Epithelial cell of alveolus of lung (primary cell): Measurements from ENCODE around the gene DLX1. TPM values are rescaled to one million over a fixed set of nuclear protein-coding genes. Genes with fewer than 3 reads are reported as not detected.

Source experiments
- total RNA-seq: library from RNA; depleted of rRNA; stranded (reverse); fragments of >200 nt; gene quantifications from 2 replicates; pipeline ENCODE4 v1.2.1, GENCODE V29; 2015

Gene DLX1
- total RNA-seq: not detected in 2 replicates

DNA sequence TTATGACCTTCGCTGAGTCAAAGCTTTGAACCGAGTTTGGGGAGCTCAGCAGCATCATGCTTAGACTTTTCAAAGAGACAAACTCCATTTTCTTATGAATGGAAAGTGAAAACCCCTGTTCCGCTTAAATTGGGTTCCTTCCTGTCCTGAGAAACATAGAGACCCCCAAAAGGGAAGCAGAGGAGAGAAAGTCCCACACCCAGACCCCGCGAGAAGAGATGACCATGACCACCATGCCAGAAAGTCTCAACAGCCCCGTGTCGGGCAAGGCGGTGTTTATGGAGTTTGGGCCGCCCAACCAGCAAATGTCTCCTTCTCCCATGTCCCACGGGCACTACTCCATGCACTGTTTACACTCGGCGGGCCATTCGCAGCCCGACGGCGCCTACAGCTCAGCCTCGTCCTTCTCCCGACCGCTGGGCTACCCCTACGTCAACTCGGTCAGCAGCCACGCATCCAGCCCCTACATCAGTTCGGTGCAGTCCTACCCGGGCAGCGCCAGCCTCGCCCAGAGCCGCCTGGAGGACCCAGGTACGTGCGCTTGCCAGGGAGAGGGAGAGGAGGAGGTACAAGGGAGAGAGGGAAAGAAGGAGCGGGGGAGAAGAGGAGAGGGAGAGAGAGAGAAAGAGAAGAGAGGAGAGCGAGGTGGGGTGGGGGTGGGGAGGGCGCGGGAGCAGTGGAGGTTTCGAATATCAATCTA, at the start of gene DLX1:
TSS of gene DLX1 (plus strand) at position 48 of the 700 bp plus-strand sequence. CDS start at position 219, 171 bp downstream.

DNA sequence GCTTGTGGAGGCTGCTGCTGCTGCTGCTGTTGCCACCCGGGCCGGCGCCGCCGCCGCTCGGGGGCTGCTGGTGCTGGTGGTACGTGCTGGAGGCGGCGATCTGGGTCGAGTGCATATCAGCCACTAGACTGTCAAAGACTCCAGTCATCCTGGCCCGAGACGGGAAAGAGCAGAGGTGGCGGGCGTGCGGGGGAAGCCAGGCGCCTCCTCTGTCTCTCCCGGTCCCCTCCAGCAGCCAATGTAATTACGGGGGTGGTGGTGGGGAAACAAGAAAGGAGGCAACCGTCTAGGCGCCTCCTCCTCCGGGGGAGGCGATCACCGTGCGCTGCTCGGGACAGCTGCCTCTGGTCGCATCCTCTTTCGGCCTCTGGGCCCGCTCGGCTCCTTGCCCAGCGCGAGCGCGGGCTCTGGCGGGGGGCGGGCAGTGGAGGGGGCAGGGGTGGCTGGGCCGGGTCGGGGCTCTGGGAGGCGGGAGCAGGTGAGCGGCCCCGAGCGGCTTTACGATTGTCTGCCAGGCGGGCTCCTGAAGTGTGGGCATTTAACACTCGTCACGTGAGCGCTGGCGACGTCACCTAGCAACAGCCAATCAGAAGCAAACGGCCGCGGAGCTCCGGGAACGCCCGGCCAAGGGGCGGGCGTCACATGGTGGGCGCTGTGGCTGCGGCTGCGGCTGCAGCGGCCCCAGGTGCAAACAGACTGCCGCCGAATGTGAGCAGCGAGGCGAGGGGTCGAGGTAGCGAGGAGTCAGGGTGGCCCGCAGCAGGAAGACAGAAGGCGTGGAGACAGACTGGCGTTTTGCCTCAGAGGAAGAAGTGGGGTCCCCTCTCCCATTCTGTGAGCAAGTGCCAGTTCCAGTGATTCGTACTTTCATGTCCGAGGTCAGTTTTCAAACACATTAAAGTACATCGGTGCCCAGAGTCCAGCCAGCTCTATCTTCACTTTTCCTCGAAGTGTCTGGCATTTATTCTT, 17.4 kb downstream of the DLX1 start, which contains the start of gene DLX2:
TSS of gene DLX2 (minus strand) at position 510 of the 969 bp plus-strand sequence. CDS start at position 148, 362 bp downstream.

Other genes starting within 250 kb of the DLX1 start
- 14.5 and 16.2 TPM in 2 replicates for gene SLC25A12, start 191.3 kb upstream of the DLX1 start, total RNA-seq
- 26.7 and 37.4 TPM in 2 replicates for gene HAT1, start 163.0 kb upstream of the DLX1 start, total RNA-seq
- gene METAP1D, start 85.6 kb upstream of the DLX1 start, total RNA-seq: 3.4 and 6.3 TPM in 2 replicates
- gene DLX2, start 17.4 kb downstream of the DLX1 start, total RNA-seq: not detected in 2 replicates